Thymus (tissue), 11 donors: ENCODE data around the gene NFATC4. TPM values are rescaled to one million over a fixed set of nuclear protein-coding genes. Genes with fewer than 3 reads are reported as not detected.
A peak's percentile ranks its signal among the peaks of the same experiment; 100 is the strongest.

Experiments used
- DNase-seq, 9 donors: peaks; one replicate each; pipeline ENCODE4 v3.0.0-alpha.2; 2013; ENCODE audit warnings: low spot score in 9 of 9, low read depth in 6 of 9, missing footprints in 1 of 9
- H3K27ac ChIP-seq, 2 donors: one replicate each; pipeline ENCODE4 v1.5.1; 2013; ENCODE audit warnings: control low read depth in 1 of 2, low read depth in 1 of 2, low read length in 1 of 2, mild to moderate bottlenecking in 1 of 2, moderate library complexity in 1 of 2
- H3K27me3 ChIP-seq, 2 donors: one replicate each; pipeline ENCODE4 v1.5.1; 2013; ENCODE audit warnings: low read length in 1 of 2; ENCODE audit not compliant: control insufficient read depth in 2 of 2, insufficient read depth in 1 of 2
- H3K36me3 ChIP-seq, 2 donors: one replicate each; pipeline ENCODE4 v1.5.1; 2013; ENCODE audit warnings: low read length in 1 of 2, mild to moderate bottlenecking in 1 of 2, moderate library complexity in 1 of 2; ENCODE audit not compliant: control insufficient read depth in 2 of 2, insufficient read depth in 2 of 2
- H3K4me1 ChIP-seq, 2 donors: one replicate each; pipeline ENCODE4 v1.5.1; 2013; ENCODE audit warnings: low read length in 2 of 2; ENCODE audit not compliant: control insufficient read depth in 2 of 2, insufficient read depth in 2 of 2
- H3K4me3 ChIP-seq, 2 donors: one replicate each; pipeline ENCODE4 v1.5.1; 2013; ENCODE audit warnings: low read length in 2 of 2, control low read depth in 1 of 2, mild to moderate bottlenecking in 1 of 2
- H3K9me3 ChIP-seq, 2 donors: one replicate each; pipeline ENCODE4 v1.5.1; 2013; ENCODE audit warnings: low read length in 1 of 2, mild to moderate bottlenecking in 1 of 2; ENCODE audit not compliant: control insufficient read depth in 2 of 2, insufficient read depth in 1 of 2
- WGBS: extraction: QIAGEN DNeasy Blood & Tissue Kit; methylation state at CpG from one replicate; pipeline ENCODE4 v1.1.7; 2013; 5-methylcytosine and 5-hydroxymethylcytosine counted together
- polyA plus RNA-seq: library from polyadenylated mRNA; stranded (reverse); fragments of 200-250 nt; gene quantifications from one replicate; pipeline ENCODE4 v1.2.3, GENCODE V29; 2013
- total RNA-seq: library from RNA; stranded (reverse); fragments of 120-200 nt; gene quantifications from one replicate; pipeline ENCODE4 v1.2.4, GENCODE V29; 2013
- donor health status: healthy.

The NFATC4 gene
- total and polyA plus RNA-seq, 2 donors = 16.6 to 79.8 TPM

DNA sequence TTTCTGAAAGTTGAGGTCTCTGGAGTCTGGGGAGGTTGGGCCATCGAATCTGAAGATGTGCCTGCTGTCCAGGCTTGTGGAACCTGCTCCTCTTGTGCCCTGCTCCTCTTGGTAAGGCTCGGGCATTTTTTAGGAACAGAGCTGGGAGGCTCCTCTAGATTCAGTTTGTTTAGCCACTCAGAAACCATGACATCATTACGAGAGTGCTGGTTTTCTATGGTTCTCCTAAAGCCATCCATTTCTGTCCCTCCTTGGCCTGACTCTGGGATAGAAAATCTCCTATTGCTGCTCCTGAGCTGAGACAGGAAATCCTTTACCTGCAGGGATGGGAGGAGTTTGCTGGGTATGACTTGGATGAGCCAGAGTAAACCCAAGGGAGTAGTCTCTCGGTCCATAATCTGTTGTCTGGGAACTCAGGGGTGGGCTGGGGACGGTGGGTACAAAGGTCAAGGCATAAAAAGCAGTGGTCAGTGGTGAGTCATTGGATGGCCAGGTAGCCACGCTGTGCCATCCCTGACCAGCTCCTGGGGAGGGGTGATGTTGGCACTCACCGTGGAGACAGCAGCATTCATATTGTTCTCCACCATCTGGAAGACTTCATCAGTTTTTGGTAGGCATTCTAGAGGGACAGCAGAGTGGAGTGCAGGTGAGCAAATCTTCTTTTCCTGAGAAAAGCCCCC lies 30.7 kb upstream of the NFATC4 start:
- Histone ChIP-seq H3K36me3 (peaks cover 0 to 13% of the 10 kb centered on the region in 2 donors), H3K9me3 (peaks cover 0 to 8% of the 10 kb centered on the region in 2 donors), H3K27me3 (peaks cover 46 to 87% of the 10 kb centered on the region in 2 donors), H3K4me3 (no peak overlapping the region), H3K27ac (no peak overlapping the region), H3K4me1 (peaks cover 11 to 43% of the 10 kb centered on the region in 2 donors)
- no peak for DNase-seq
- 97% methylated on average over 7 of the region's 7 CpGs for WGBS

- no peak for DNase-seq
- Histone ChIP-seq H3K4me1 (peaks cover 11 to 37% of the 10 kb centered on the region in 2 donors), H3K4me3 (no peak overlapping the region)
Observed at GRCh38 chr14:24337824-24338175, 30.2 kb upstream of the NFATC4 start.

DNA sequence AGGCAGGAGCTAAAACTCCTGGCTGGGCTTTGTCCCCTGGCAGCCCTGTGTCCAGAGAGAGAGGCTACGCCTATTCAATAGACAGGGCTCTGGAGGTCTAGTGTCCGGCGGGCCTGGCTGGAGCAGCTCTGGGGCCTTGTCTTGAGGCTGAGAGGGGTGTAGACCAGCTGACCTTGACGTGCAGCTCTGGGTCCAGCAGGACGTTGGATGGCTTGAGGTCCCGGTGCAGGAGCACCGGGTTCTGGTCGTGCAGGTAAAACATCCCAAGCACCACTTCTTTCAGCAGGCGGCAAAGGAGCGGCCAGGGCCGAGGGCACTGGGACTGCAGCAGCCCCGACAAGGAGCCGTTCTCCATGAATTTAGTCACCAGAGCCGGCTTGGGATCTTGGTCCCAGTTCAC lies 29.1 kb upstream of the NFATC4 start:
- 91% methylated on average over 14 of the region's 14 CpGs for WGBS
- no peak overlapping the region for H3K27ac ChIP-seq
- peaks cover 32 to 75% of the 10 kb centered on the region in 2 donors for H3K27me3 ChIP-seq
- peaks cover 0 to 8% of the 10 kb centered on the region in 2 donors for H3K9me3 ChIP-seq
- H3K4me3 ChIP-seq = peak overlapping the region; percentile 62 to 76
- DNase-seq = no peak
- H3K4me1 ChIP-seq = peaks cover 9 to 29% of the 10 kb centered on the region in 2 donors
- H3K36me3 ChIP-seq = peaks cover 0 to 13% of the 10 kb centered on the region in 2 donors

More at GRCh38 chr14:24337824-24338175, 30.2 kb upstream of the NFATC4 start:
- no peak overlapping the region for H3K27ac ChIP-seq
- peaks cover 0 to 8% of the 10 kb centered on the region in 2 donors for H3K9me3 ChIP-seq
- H3K36me3 ChIP-seq = peaks cover 0 to 13% of the 10 kb centered on the region in 2 donors
- WGBS = 97% methylated on average over 8 of the region's 8 CpGs
- peaks cover 41 to 84% of the 10 kb centered on the region in 2 donors for H3K27me3 ChIP-seq

DNA sequence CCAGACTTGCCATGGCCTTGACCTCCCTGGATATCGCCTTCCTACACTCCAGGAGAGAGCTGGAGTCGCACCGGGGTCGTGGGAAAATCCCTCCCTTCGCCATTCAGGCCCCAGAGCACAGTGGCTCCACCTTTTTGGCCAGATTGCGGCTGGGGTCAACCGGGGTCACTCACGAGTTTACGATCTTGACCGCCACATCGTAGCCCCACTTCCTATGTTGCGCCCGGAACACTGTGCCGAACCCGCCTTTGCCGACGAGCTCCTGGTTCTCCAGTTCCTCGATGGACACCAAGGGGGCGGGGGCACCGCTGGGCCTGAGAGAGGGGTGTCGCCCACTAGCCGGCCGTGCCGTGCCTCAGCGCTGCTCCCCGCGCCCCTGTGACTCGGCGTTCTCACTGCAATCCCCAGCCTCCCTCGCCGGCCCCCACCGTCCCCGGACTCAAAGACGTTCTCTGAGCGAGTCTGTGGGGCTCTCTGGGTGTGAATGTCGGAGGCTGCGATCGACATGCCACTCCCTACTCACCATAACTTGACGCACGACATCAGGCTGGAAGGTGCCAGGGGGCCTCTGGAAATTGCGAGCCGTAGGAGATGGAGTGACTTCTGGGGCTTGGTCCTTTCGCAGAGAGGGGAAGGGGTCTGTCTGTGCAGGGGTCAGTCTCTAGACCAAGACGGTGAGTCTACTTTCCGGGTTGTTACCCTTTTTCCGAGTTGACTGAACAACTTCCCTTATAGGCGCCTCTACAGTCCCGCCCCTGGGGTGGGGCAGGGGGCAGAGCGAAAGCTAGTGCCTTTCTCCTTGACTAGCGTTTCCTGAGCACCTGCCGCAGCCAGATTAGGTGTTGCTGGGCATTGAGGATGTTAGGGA lies 28.5 kb upstream of the NFATC4 start, which contains the start of gene RIPK3:
Gene RIPK3 (minus strand): TSS at position 708 of the 868 bp plus-strand sequence. CDS start 165 bp downstream, at position 543.
- DNase-seq = peak; percentile 42 to 87 (median 59)
- 6% methylated on average over 51 of the region's 51 CpGs for WGBS
- peak within 1 kb of the TSS; percentile 62 to 76 for H3K4me3 ChIP-seq
- H3K27ac ChIP-seq = peak within 1 kb of the TSS in 1 of 2 donors; percentile 22
- H3K9me3 ChIP-seq = peaks cover 0 to 5% of the 10 kb centered on the region in 2 donors
- H3K36me3 ChIP-seq = peaks cover 0 to 13% of the 10 kb centered on the region in 2 donors
- H3K4me1 ChIP-seq = peaks cover 6 to 22% of the 10 kb centered on the region in 2 donors
- H3K27me3 ChIP-seq = peaks cover 25 to 72% of the 10 kb centered on the region in 2 donors

- no peaks in the 10 kb centered on the region for H3K9me3 ChIP-seq
- no peak overlapping the region for H3K4me3 ChIP-seq
- no peak overlapping the region for H3K27ac ChIP-seq
- no peak for DNase-seq
- WGBS = 100% methylated on average over 1 of the region's 1 CpG
- peaks cover 0 to 13% of the 10 kb centered on the region in 2 donors for H3K36me3 ChIP-seq
- H3K4me1 ChIP-seq = peaks cover 4 to 16% of the 10 kb centered on the region in 2 donors
- H3K27me3 ChIP-seq = peaks cover 14 to 65% of the 10 kb centered on the region in 2 donors
Observed at GRCh38 chr14:24340606-24341005, 27.4 kb upstream of the NFATC4 start.

DNA sequence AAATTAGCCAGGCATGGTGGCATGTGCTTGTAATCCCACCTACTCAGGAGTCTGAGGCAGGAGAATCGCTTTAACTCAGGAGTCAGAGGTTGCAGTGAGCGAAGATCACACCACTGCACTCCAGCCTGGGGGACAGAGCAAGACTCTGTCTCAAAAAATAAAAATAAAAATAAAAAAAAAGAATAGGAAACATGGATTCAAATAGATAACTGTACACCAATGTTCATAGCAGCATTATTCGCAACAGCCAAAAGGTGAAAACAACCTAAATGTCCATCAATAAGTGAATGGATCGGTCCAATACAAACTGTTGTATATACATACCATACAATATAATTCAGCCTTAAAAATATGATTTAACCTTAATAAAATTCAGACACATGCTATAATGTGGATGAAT lies 25.1 kb upstream of the NFATC4 start:
- no peak overlapping the region for H3K4me3 ChIP-seq
- H3K9me3 ChIP-seq = no peaks in the 10 kb centered on the region
- WGBS = 99% methylated on average over 4 of the region's 4 CpGs
- H3K36me3 ChIP-seq = no peaks in the 10 kb centered on the region
- DNase-seq = no peak
- H3K27ac ChIP-seq = no peak overlapping the region
- H3K4me1 ChIP-seq = peaks cover 4 to 14% of the 10 kb centered on the region in 2 donors
- H3K27me3 ChIP-seq = peaks cover 3 to 49% of the 10 kb centered on the region in 2 donors

GRCh38 chr14:24343795-24344660 lies 24.0 kb upstream of the NFATC4 start:
- H3K9me3 ChIP-seq = no peaks in the 10 kb centered on the region
- peaks cover 3 to 41% of the 10 kb centered on the region in 2 donors for H3K27me3 ChIP-seq
- WGBS = 88% methylated on average over 7 of the region's 7 CpGs
- no peak overlapping the region for H3K27ac ChIP-seq
- no peaks in the 10 kb centered on the region for H3K36me3 ChIP-seq
- H3K4me3 ChIP-seq = no peak overlapping the region
- DNase-seq = no peak
- H3K4me1 ChIP-seq = peaks cover 2 to 12% of the 10 kb centered on the region in 2 donors

- DNase-seq = no peak
- H3K27me3 ChIP-seq = peaks cover 0 to 43% of the 10 kb centered on the region in 2 donors
- H3K9me3 ChIP-seq = no peaks in the 10 kb centered on the region
- no peak overlapping the region for H3K4me3 ChIP-seq
- no peaks in the 10 kb centered on the region for H3K4me1 ChIP-seq
- no peaks in the 10 kb centered on the region for H3K36me3 ChIP-seq
- no peak overlapping the region for H3K27ac ChIP-seq
- WGBS = 93% methylated on average over 1 of the region's 1 CpG
Observed at GRCh38 chr14:24347134-24347533, 20.9 kb upstream of the NFATC4 start.
